ENCODE data around the gene TBC1D22A. TPM values are rescaled to one million over a fixed set of nuclear protein-coding genes. Genes with fewer than 3 reads are reported as not detected.

The TBC1D22A gene
- total RNA-seq, 1 donor from 2014 or later: 24.2 TPM

GRCh38 chr22:47068626-47068996, 306.2 kb downstream of the TBC1D22A start:
- H3K4me1 ChIP-seq (ENCODE audit: insufficient read depth, low read length): no peaks in the 10 kb centered on the region
- H3K79me2 ChIP-seq (ENCODE audit: insufficient read depth, low read length): no peaks in the 10 kb centered on the region
- TF ChIP-seq EZH2 (IDR thresholded peaks at IDR 0.05; ENCODE audit: insufficient read depth, low read length): no peak
- TF ChIP-seq CTCF (IDR thresholded peaks at IDR 0.05; ENCODE audit: insufficient read depth, low read depth, low read length): no peak
- H3K4me1 Mint-ChIP-seq (ENCODE audit: low read depth, unreplicated experiment): peaks cover 5% of the 10 kb centered on the region
- H3K4me2 ChIP-seq (ENCODE audit: low read length): no peak overlapping the region
- no peaks in the 10 kb centered on the region for H3K9me3 Mint-ChIP-seq (ENCODE audit: unreplicated experiment)
- H2AFZ ChIP-seq (ENCODE audit: low read depth, low read length): no peak overlapping the region
- H3K9me3 ChIP-seq (ENCODE audit: insufficient read depth, low read depth, low read length): no peaks in the 10 kb centered on the region
- peaks cover 23% of the 10 kb centered on the region for H4K20me1 ChIP-seq (ENCODE audit: insufficient read depth, low read length)
- H3K36me3 Mint-ChIP-seq (ENCODE audit: low read depth, unreplicated experiment): no peaks in the 10 kb centered on the region
- no peaks in the 10 kb centered on the region for H3K27me3 ChIP-seq (ENCODE audit: insufficient read depth, low read length)
- no peak overlapping the region for H3K27ac ChIP-seq (ENCODE audit: low read depth, low read length)
- H3K27ac Mint-ChIP-seq (ENCODE audit: unreplicated experiment): no peak overlapping the region
- no peak for DNase-seq (ENCODE audit: low read depth)
- H3K4me3 ChIP-seq (ENCODE audit: insufficient read depth, low read depth, low read length): no peak overlapping the region
- no peaks in the 10 kb centered on the region for H3K27me3 Mint-ChIP-seq (ENCODE audit: low read depth, unreplicated experiment)
- no peak for FAIRE-seq
- H3K36me3 ChIP-seq (ENCODE audit: insufficient read depth, low read length): no peaks in the 10 kb centered on the region
- no peak overlapping the region for H3K9ac ChIP-seq (ENCODE audit: low read length)
- no peak overlapping the region for H3K4me3 Mint-ChIP-seq (ENCODE audit: unreplicated experiment)

DNA sequence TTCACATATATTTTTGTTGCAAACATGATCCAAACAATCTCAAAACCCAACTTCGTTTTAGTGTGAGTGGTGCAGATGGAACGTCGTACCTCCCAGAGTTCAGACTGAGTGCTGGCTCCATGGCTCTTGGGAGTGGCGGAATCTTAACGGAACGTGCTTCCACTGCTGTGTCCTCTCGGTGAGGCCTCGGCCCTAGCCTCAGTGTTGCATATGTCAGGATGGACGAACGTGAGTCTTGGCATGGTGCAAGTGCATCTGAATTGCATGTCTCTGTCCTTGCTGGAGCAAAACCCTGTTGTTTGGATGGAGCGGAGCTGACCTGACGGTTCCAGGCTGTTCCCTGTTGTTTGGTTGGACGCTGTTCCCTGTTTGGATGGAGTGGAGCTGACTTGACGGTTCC, 306.8 kb downstream of the TBC1D22A start:
- Histone ChIP-seq H3K79me2 (ENCODE audit: insufficient read depth, low read length) (no peaks in the 10 kb centered on the region), H3K4me3 (ENCODE audit: insufficient read depth, low read depth, low read length) (no peak overlapping the region), H2AFZ (ENCODE audit: low read depth, low read length) (no peak overlapping the region), H3K36me3 (ENCODE audit: insufficient read depth, low read length) (no peaks in the 10 kb centered on the region), H3K4me1 (ENCODE audit: insufficient read depth, low read length) (no peaks in the 10 kb centered on the region), H3K4me2 (ENCODE audit: low read length) (no peak overlapping the region), H3K27ac (ENCODE audit: low read depth, low read length) (no peak overlapping the region), H3K27me3 (ENCODE audit: insufficient read depth, low read length) (no peaks in the 10 kb centered on the region), H3K9ac (ENCODE audit: low read length) (no peak overlapping the region), H4K20me1 (ENCODE audit: insufficient read depth, low read length) (peaks cover 23% of the 10 kb centered on the region), H3K9me3 (ENCODE audit: insufficient read depth, low read depth, low read length) (no peaks in the 10 kb centered on the region)
- DNase-seq (ENCODE audit: low read depth): no peak
- H3K9me3 Mint-ChIP-seq (ENCODE audit: unreplicated experiment): no peaks in the 10 kb centered on the region
- peaks cover under 1% of the 10 kb centered on the region for H3K36me3 Mint-ChIP-seq (ENCODE audit: low read depth, unreplicated experiment)
- H3K4me1 Mint-ChIP-seq (ENCODE audit: low read depth, unreplicated experiment): peaks cover 5% of the 10 kb centered on the region
- no peak for FAIRE-seq
- H3K27me3 Mint-ChIP-seq (ENCODE audit: low read depth, unreplicated experiment): no peaks in the 10 kb centered on the region
- TF ChIP-seq EZH2 (IDR thresholded peaks at IDR 0.05; ENCODE audit: insufficient read depth, low read length): no peak
- no peak overlapping the region for H3K27ac Mint-ChIP-seq (ENCODE audit: unreplicated experiment)
- no peak overlapping the region for H3K4me3 Mint-ChIP-seq (ENCODE audit: unreplicated experiment)

GRCh38 chr22:47071078-47071806, 308.8 kb downstream of the TBC1D22A start:
- Histone ChIP-seq H3K9ac (ENCODE audit: low read length) (no peak overlapping the region), H3K9me3 (ENCODE audit: insufficient read depth, low read depth, low read length) (no peaks in the 10 kb centered on the region), H3K4me1 (ENCODE audit: insufficient read depth, low read length) (no peaks in the 10 kb centered on the region), H3K36me3 (ENCODE audit: insufficient read depth, low read length) (no peaks in the 10 kb centered on the region), H3K27me3 (ENCODE audit: insufficient read depth, low read length) (no peaks in the 10 kb centered on the region), H4K20me1 (ENCODE audit: insufficient read depth, low read length) (peaks cover 23% of the 10 kb centered on the region), H3K4me2 (ENCODE audit: low read length) (peak overlapping the region; percentile 50), H2AFZ (ENCODE audit: low read depth, low read length) (no peak overlapping the region), H3K4me3 (ENCODE audit: insufficient read depth, low read depth, low read length) (no peak overlapping the region), H3K27ac (ENCODE audit: low read depth, low read length) (no peak overlapping the region), H3K79me2 (ENCODE audit: insufficient read depth, low read length) (no peaks in the 10 kb centered on the region)
- Mint-ChIP-seq H3K9me3 (ENCODE audit: unreplicated experiment) (peaks cover 4% of the 10 kb centered on the region), H3K27me3 (ENCODE audit: low read depth, unreplicated experiment) (no peaks in the 10 kb centered on the region), H3K36me3 (ENCODE audit: low read depth, unreplicated experiment) (peaks cover 12% of the 10 kb centered on the region), H3K4me3 (ENCODE audit: unreplicated experiment) (no peak overlapping the region), H3K27ac (ENCODE audit: unreplicated experiment) (no peak overlapping the region), H3K4me1 (ENCODE audit: low read depth, unreplicated experiment) (peaks cover 5% of the 10 kb centered on the region)
- FAIRE-seq (no peak), DNase-seq (ENCODE audit: low read depth) (peak; percentile 44)
- no peak for TF ChIP-seq CTCF (IDR thresholded peaks at IDR 0.05; ENCODE audit: insufficient read depth, low read depth, low read length)
- TF ChIP-seq EZH2 (IDR thresholded peaks at IDR 0.05; ENCODE audit: insufficient read depth, low read length): no peak

Measured in astrocyte (in vitro differentiated cells and primary cell).